DND-41 (cell line): ENCODE results near the gene EYS.

Experiments
- ATAC-seq: fragments of 200-7000 bp; cut with Tn5 transposase; 3 replicates; pipeline ENCODE4 v1.9.1; 2021; ENCODE audit warnings: low read depth; ENCODE audit not compliant: insufficient read depth
- DNase-seq: peaks from one replicate; pipeline ENCODE4 v3.0.0-alpha.2; 2020
- H2AFZ ChIP-seq: 2 replicates; pipeline ENCODE4 v1.6.0; 2012; ENCODE audit warnings: low read depth, low read length
- H3K27ac ChIP-seq: 2 replicates; pipeline ENCODE4 v1.5.1; 2012; ENCODE audit warnings: low read length, inconsistent platforms
- H3K27me3 ChIP-seq: fragments of 200-600 bp; sonication (generic); 2 replicates; pipeline ENCODE4 v1.6.0; 2012; ENCODE audit warnings: low read length, mild to moderate bottlenecking, inconsistent platforms; ENCODE audit not compliant: insufficient read depth, poor library complexity
- H3K36me3 ChIP-seq: 2 replicates; pipeline ENCODE4 v1.5.1; 2012; ENCODE audit warnings: low read length, inconsistent platforms; ENCODE audit not compliant: insufficient read depth
- H3K4me1 ChIP-seq: 2 replicates; pipeline ENCODE4 v1.5.1; 2012; ENCODE audit warnings: mild to moderate bottlenecking, low read length; ENCODE audit not compliant: insufficient read depth
- H3K4me2 ChIP-seq: 2 replicates; pipeline ENCODE4 v1.6.0; 2012; ENCODE audit warnings: mild to moderate bottlenecking, moderate library complexity, low read length, inconsistent platforms; ENCODE audit not compliant: insufficient read depth
- H3K4me3 ChIP-seq, 2 experiments: fragments of 200-600 bp in 1 of 2; shearing (Covaris generic) in 1 of 2; 2 replicates each; pipeline ENCODE4 v1.5.1; 2012 to 2016; ENCODE audit warnings: inconsistent platforms in 2 of 2, low read length in 2 of 2, mild to moderate bottlenecking in 2 of 2, low read depth in 1 of 2, moderate library complexity in 1 of 2
- H3K79me2 ChIP-seq: 2 replicates; pipeline ENCODE4 v1.6.0; 2012; ENCODE audit warnings: low read length, inconsistent platforms; ENCODE audit not compliant: insufficient read depth
- H3K9ac ChIP-seq: 2 replicates; pipeline ENCODE4 v1.6.0; 2012; ENCODE audit warnings: low read depth, mild to moderate bottlenecking, inconsistent platforms, low read length, moderate library complexity
- H3K9me3 ChIP-seq: 2 replicates; pipeline ENCODE4 v1.5.1; 2012; ENCODE audit warnings: low read length, moderate library complexity, mild to moderate bottlenecking, inconsistent platforms; ENCODE audit not compliant: insufficient read depth, severe bottlenecking
- H4K20me1 ChIP-seq: 2 replicates; pipeline ENCODE4 v1.6.0; 2012; ENCODE audit warnings: low read length; ENCODE audit not compliant: insufficient read depth
- CTCF ChIP-seq: IDR thresholded peaks from 2 replicates; pipeline ENCODE4 v1.5.1; 2012; ENCODE audit warnings: borderline replicate concordance, low read length, moderate library complexity, mild to moderate bottlenecking; ENCODE audit not compliant: poor library complexity, severe bottlenecking; ENCODE audit errors: extremely low read depth
- EZH2 ChIP-seq: IDR thresholded peaks from 3 replicates; pipeline ENCODE4 v1.6.1; 2012; ENCODE audit warnings: borderline replicate concordance, low read depth, mild to moderate bottlenecking, moderate library complexity, low read length, inconsistent platforms; ENCODE audit not compliant: severe bottlenecking

EYS gene

GRCh38 chr6:65182681-65183080 is 524.3 kb downstream of the EYS start:
- ATAC-seq (no peak), DNase-seq (no peak)
- H3K27ac ChIP-seq, result no peak overlapping the region
- H3K36me3 ChIP-seq, result no peaks in the 10 kb centered on the region
- H3K9ac ChIP-seq, result no peak overlapping the region
- H4K20me1 ChIP-seq, result no peaks in the 10 kb centered on the region
- H3K9me3 ChIP-seq, result no peaks in the 10 kb centered on the region
- no peaks in the 10 kb centered on the region for H3K27me3 ChIP-seq
- no peak for TF ChIP-seq CTCF
- TF ChIP-seq EZH2, result no peak
- no peaks in the 10 kb centered on the region for H3K79me2 ChIP-seq
- H3K4me2 ChIP-seq, result no peak overlapping the region
- no peak overlapping the region for H3K4me3 ChIP-seq
- H3K4me1 ChIP-seq, result no peaks in the 10 kb centered on the region
- no peak overlapping the region for H2AFZ ChIP-seq

- Histone ChIP-seq H3K9ac (no peak overlapping the region), H3K27me3 (no peaks in the 10 kb centered on the region), H3K27ac (no peak overlapping the region), H2AFZ (no peak overlapping the region), H3K9me3 (no peaks in the 10 kb centered on the region), H3K79me2 (no peaks in the 10 kb centered on the region), H3K36me3 (no peaks in the 10 kb centered on the region), H3K4me1 (no peaks in the 10 kb centered on the region), H3K4me2 (no peak overlapping the region), H4K20me1 (no peaks in the 10 kb centered on the region), H3K4me3 (no peak overlapping the region)
- DNase-seq (no peak), ATAC-seq (no peak)
- TF ChIP-seq EZH2, result no peak
- no peak for TF ChIP-seq CTCF
Measured at GRCh38 chr6:65170273-65170672, 536.8 kb downstream of the EYS start.

- Histone ChIP-seq H3K79me2 (no peaks in the 10 kb centered on the region), H3K4me1 (no peaks in the 10 kb centered on the region), H3K4me2 (no peak overlapping the region), H3K27ac (no peak overlapping the region), H3K9ac (no peak overlapping the region), H4K20me1 (no peaks in the 10 kb centered on the region), H2AFZ (no peak overlapping the region), H3K27me3 (no peaks in the 10 kb centered on the region), H3K9me3 (no peaks in the 10 kb centered on the region), H3K4me3 (no peak overlapping the region), H3K36me3 (no peaks in the 10 kb centered on the region)
- no peak for TF ChIP-seq EZH2
- no peak for TF ChIP-seq CTCF
- no peak for ATAC-seq
- DNase-seq, result no peak
Measured at GRCh38 chr6:65161661-65162060, 545.4 kb downstream of the EYS start.

- Histone ChIP-seq H3K9ac (no peak overlapping the region), H3K36me3 (no peaks in the 10 kb centered on the region), H3K4me1 (no peaks in the 10 kb centered on the region), H4K20me1 (no peaks in the 10 kb centered on the region), H3K9me3 (no peaks in the 10 kb centered on the region), H3K79me2 (no peaks in the 10 kb centered on the region), H2AFZ (no peak overlapping the region), H3K4me3 (no peak overlapping the region), H3K27ac (no peak overlapping the region), H3K4me2 (no peak overlapping the region), H3K27me3 (no peaks in the 10 kb centered on the region)
- no peak for TF ChIP-seq EZH2
- no peak for TF ChIP-seq CTCF
- no peak for DNase-seq
- no peak for ATAC-seq
Measured at GRCh38 chr6:65157025-65157424, 550.0 kb downstream of the EYS start.
